Dendritic cell treated with granulocyte-macrophage colony-stimulating factor and Interleukin-4, amounts not matched to agents 40 ng/mL and 50 ng/mL, for 4 days (primary cell): Measurements from ENCODE around the gene SYT6.
A peak's percentile ranks its signal among the peaks of the same experiment; 100 is the strongest.

Experiments used
- H3K27ac Mint-ChIP-seq: one replicate; pipeline ENCODE4 v1.8.0; 2022; ENCODE audit warnings: mild to moderate bottlenecking, mixed read lengths
- H3K27me3 Mint-ChIP-seq: one replicate; pipeline ENCODE4 v1.8.0; 2022; ENCODE audit warnings: mild to moderate bottlenecking, mixed read lengths
- H3K36me3 Mint-ChIP-seq: one replicate; pipeline ENCODE4 v1.8.0; 2022; ENCODE audit warnings: low read depth, mixed read lengths
- H3K4me1 Mint-ChIP-seq: one replicate; pipeline ENCODE4 v1.8.0; 2022; ENCODE audit warnings: low read depth, mixed read lengths
- H3K4me3 Mint-ChIP-seq: one replicate; pipeline ENCODE4 v1.8.0; 2022; ENCODE audit warnings: mild to moderate bottlenecking, moderate library complexity, mixed read lengths
- H3K9me3 Mint-ChIP-seq: one replicate; pipeline ENCODE4 v1.8.0; 2022; ENCODE audit warnings: mixed read lengths
- intact Hi-C: fragments of 100-400 bp; cut with micrococcal nuclease; formaldehyde crosslinking; loops from one replicate; pipeline ENCODE4 v1.15.0; 2022

Gene SYT6

GRCh38 chr1:114089502-114090138 lies 64.0 kb downstream of the SYT6 start:
- H3K27me3 Mint-ChIP-seq: peaks cover 6% of the 10 kb centered on the region
- no peaks in the 10 kb centered on the region for H3K9me3 Mint-ChIP-seq
- no peak overlapping the region for H3K4me3 Mint-ChIP-seq
- intact Hi-C loops: loop anchor here (10.0 kb wide), 1 partner anchor 55 kb away; no protein-coding TSS in a partner anchor
- H3K36me3 Mint-ChIP-seq: no peaks in the 10 kb centered on the region
- H3K4me1 Mint-ChIP-seq: peaks cover 17% of the 10 kb centered on the region
- H3K27ac Mint-ChIP-seq: no peak overlapping the region

DNA sequence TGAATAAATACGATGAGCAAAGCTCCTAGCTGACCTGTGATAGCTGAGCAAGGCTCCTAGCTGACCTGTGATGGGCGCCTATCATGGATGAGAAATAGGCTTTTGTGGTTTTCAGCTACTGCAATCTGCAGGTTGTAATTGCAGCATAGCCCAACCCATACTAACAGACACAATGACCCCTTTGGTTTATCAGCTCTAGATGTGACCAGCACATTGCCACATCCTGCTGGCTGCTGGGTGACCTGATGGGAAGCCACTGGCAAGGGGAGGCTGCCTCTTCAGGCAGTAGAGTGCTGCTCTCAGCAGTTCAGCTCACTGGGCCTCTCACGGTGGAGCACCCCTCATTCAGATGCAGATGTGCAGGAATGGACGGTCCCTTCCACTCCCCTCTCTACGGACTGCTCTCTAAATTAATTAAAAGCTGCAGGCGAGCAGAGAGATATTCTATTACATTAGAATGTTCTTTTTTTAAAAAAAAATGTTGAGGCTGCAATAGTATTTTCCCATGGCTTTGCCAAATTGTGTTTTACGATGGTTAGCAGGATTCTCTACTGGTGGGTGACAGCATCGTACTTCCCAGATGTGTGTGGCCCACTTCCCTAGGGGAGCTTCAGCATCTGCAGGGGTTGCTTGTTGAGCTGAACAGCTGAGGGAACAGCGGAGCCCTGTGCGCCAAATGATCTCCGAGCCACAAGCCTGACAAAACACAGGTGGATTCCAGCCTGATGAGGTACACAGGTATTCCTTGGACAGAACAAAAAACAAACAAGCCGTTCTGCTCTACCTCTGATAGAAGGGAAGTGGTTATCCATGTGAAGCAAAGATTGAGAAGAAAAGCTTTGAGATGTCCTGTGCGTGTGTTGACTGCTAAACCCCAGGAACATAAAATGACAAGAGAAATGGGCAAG lies 65.0 kb downstream of the SYT6 start:
- Mint-ChIP-seq H3K27me3 (peaks cover 6% of the 10 kb centered on the region), H3K4me1 (peaks cover 13% of the 10 kb centered on the region), H3K27ac (no peak overlapping the region), H3K36me3 (no peaks in the 10 kb centered on the region), H3K4me3 (no peak overlapping the region), H3K9me3 (no peaks in the 10 kb centered on the region)
- intact Hi-C loops: loop anchor here (10.0 kb wide), 1 partner anchor 54 kb away; no protein-coding TSS in a partner anchor

GRCh38 chr1:114087495-114087894 lies 66.2 kb downstream of the SYT6 start:
- H3K36me3 Mint-ChIP-seq: no peaks in the 10 kb centered on the region
- H3K4me1 Mint-ChIP-seq: peaks cover 25% of the 10 kb centered on the region

DNA sequence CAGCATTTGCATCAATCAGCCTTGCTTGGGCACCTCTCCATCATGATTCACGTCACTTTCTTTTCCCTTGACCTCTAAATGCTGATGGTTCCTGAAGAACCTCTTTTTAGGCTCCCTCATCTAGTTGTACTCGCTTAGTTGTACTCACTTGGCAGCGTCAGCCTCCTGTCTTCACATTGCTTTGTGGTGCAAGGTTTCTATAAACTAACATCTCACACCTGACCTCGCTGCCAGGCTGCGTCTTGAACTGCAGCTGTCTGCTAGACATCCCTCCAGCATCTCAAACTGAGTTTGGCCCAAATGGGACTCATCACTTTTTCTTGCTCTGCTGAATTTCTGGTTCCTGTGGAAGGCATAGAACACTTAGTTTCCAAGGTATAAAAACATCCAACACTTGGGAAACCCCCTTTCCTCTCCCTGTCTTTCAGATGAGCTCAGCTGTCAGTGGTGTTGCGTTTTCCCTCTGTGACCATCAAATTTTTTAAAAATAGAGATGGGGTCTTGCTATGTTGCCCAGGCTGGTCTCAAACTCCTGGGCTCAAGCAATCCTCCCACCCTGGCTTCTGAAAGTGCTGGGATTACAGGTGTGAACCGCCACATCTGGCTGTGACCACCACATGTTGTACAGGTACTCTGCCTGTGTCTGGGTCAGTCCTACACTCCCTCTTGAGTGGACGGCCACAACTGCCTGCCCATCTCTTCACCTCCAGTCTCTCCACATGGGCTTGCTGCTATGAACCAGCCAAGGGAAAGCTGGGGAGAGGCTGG lies 66.9 kb downstream of the SYT6 start:
- Mint-ChIP-seq H3K27ac (no peak overlapping the region), H3K4me1 (peaks cover 32% of the 10 kb centered on the region), H3K4me3 (no peak overlapping the region), H3K27me3 (peaks cover 5% of the 10 kb centered on the region), H3K36me3 (no peaks in the 10 kb centered on the region), H3K9me3 (no peaks in the 10 kb centered on the region)
- intact Hi-C loops: loop anchor here (10.0 kb wide), 1 partner anchor 52 kb away; no protein-coding TSS in a partner anchor

More at GRCh38 chr1:114087495-114087894, 66.2 kb downstream of the SYT6 start:
- intact Hi-C loops: loop anchor here (10.0 kb wide), 1 partner anchor 53 kb away; no protein-coding TSS in a partner anchor
- H3K4me3 Mint-ChIP-seq: no peak overlapping the region
- no peak overlapping the region for H3K27ac Mint-ChIP-seq
- H3K9me3 Mint-ChIP-seq: no peaks in the 10 kb centered on the region
- H3K27me3 Mint-ChIP-seq: peaks cover 6% of the 10 kb centered on the region

GRCh38 chr1:114082867-114083585 lies 70.6 kb downstream of the SYT6 start:
- H3K4me3 Mint-ChIP-seq: no peak overlapping the region
- no peak overlapping the region for H3K27ac Mint-ChIP-seq
- intact Hi-C loops: loop anchor here (5.0 to 10.0 kb wide), 2 partner anchors 48 to 106 kb away; partner anchors contain the start of gene OLFML3
- peaks cover 44% of the 10 kb centered on the region for H3K4me1 Mint-ChIP-seq
- H3K36me3 Mint-ChIP-seq: no peaks in the 10 kb centered on the region
- H3K9me3 Mint-ChIP-seq: no peaks in the 10 kb centered on the region
- H3K27me3 Mint-ChIP-seq: peaks cover 1% of the 10 kb centered on the region

DNA sequence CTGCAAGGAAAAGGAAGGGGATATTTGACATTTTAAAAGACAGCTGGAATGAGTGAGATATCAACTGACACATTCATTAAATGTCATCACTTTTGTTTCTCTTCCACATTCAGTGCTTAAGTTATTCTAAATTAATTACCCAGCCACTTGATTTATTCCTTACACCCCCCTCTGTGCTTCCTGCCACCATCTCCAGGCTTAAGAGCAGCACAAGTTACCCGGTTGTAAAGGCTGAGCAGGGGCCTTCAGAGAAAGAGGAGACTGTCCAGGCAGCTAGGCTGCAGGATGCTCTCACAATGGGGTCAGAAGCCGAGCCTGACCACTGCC lies 71.4 kb downstream of the SYT6 start:
- intact Hi-C loops: loop anchor here (5.0 to 10.0 kb wide), 2 partner anchors 47 to 105 kb away; partner anchors contain the start of gene OLFML3
- Mint-ChIP-seq H3K9me3 (no peaks in the 10 kb centered on the region), H3K27ac (peak overlapping the region; percentile 68), H3K4me3 (no peak overlapping the region), H3K36me3 (no peaks in the 10 kb centered on the region), H3K4me1 (peaks cover 50% of the 10 kb centered on the region), H3K27me3 (peaks cover 1% of the 10 kb centered on the region)

GRCh38 chr1:114081437-114082303 lies 72.0 kb downstream of the SYT6 start:
- peak overlapping the region; percentile 68 for H3K27ac Mint-ChIP-seq
- peaks cover 50% of the 10 kb centered on the region for H3K4me1 Mint-ChIP-seq
- H3K9me3 Mint-ChIP-seq: no peaks in the 10 kb centered on the region
- intact Hi-C loops: loop anchor here (5.0 to 10.0 kb wide), 2 partner anchors 47 to 104 kb away; partner anchors contain the start of gene OLFML3
- no peaks in the 10 kb centered on the region for H3K36me3 Mint-ChIP-seq
- no peak overlapping the region for H3K4me3 Mint-ChIP-seq
- H3K27me3 Mint-ChIP-seq: no peaks in the 10 kb centered on the region

DNA sequence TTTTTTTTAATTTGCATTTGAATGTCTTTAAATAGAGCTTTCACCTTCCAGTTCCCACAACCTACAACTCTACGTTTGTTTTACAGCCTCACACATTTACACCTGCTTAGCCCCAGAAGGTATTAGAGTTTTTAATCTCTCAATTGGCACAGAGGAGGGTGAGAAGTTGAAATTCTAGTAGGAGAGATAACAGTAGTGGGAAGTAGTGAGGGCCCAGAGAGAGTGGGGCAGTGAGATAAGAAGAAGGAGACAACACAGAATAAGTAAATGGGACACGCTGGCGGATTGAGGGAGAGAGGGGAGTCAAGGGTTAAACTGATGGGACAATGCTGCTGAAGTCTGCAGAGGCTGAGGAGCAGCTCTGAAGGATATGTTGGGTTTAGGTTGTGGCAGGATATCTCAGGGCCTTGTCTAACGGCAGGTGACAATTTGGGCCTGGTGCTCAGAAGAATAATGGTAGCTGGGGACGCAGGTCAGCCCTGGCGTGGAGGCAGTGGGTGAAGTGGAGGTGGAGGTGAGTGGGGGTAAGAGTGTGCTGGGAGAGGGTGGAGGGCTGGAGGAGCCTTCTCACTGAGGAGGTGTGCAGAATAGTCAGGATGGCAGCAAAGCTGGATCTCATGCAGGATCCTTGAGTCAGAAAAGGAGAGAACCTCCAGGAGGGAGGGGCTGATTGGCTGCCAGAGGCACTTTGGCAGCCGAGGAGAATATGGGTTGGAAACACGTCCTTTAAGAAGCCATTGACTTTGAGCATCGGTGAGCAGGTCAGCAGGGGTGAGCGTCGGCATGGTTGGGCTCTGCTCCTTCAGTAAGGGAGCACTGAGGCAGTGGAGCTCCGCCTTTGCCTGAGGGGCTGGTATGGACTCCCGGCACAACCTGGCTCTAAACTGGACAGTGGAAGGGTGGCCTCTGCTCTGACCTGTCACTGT lies 72.9 kb downstream of the SYT6 start:
- Mint-ChIP-seq H3K27me3 (no peaks in the 10 kb centered on the region), H3K4me3 (no peak overlapping the region), H3K27ac (peak overlapping the region; percentile 68), H3K4me1 (peaks cover 57% of the 10 kb centered on the region), H3K36me3 (no peaks in the 10 kb centered on the region), H3K9me3 (no peaks in the 10 kb centered on the region)
- intact Hi-C loops: loop anchor here (5.0 to 10.0 kb wide), 2 partner anchors 46 to 103 kb away; partner anchors contain the start of gene OLFML3

- no peaks in the 10 kb centered on the region for H3K36me3 Mint-ChIP-seq
- H3K4me3 Mint-ChIP-seq: no peak overlapping the region
- H3K27ac Mint-ChIP-seq: no peak overlapping the region
- H3K9me3 Mint-ChIP-seq: no peaks in the 10 kb centered on the region
- H3K27me3 Mint-ChIP-seq: no peaks in the 10 kb centered on the region
- peaks cover 67% of the 10 kb centered on the region for H3K4me1 Mint-ChIP-seq
- intact Hi-C loops: loop anchor here (5.0 to 10.0 kb wide), 2 partner anchors 45 to 102 kb away; partner anchors contain the start of gene OLFML3
These were observed 74.0 kb downstream of the SYT6 start for GRCh38 chr1:114079596-114080190.

GRCh38 chr1:114078116-114078515 lies 75.6 kb downstream of the SYT6 start:
- no peaks in the 10 kb centered on the region for H3K36me3 Mint-ChIP-seq
- peak overlapping the region; percentile 21 for H3K27ac Mint-ChIP-seq
- H3K4me3 Mint-ChIP-seq: no peak overlapping the region
- H3K4me1 Mint-ChIP-seq: peaks cover 61% of the 10 kb centered on the region
- intact Hi-C loops: no loop called here
- peaks cover 7% of the 10 kb centered on the region for H3K9me3 Mint-ChIP-seq
- H3K27me3 Mint-ChIP-seq: no peaks in the 10 kb centered on the region

DNA sequence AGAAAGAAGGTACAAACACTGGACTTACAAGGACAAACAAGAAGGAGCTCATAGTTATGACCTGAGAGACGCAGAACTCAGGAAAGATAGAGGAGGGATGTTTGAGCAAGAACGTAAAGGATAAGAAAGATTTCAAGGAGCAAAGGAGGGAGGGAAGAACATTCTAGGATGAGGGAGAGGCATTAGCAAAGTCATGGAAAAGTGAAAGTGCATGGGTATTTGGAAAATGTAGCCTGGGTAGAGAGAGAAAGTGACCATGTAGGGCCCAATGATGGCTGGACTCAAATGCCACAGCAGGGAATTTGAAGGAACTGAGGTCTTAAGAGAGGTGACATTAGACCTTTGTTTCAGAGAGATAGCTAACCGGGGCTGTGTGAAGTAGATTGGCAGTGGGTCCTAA lies 76.5 kb downstream of the SYT6 start:
- H3K4me3 Mint-ChIP-seq: no peak overlapping the region
- no peaks in the 10 kb centered on the region for H3K36me3 Mint-ChIP-seq
- H3K4me1 Mint-ChIP-seq: peaks cover 52% of the 10 kb centered on the region
- peaks cover 17% of the 10 kb centered on the region for H3K9me3 Mint-ChIP-seq
- H3K27ac Mint-ChIP-seq: no peak overlapping the region
- intact Hi-C loops: no loop called here
- H3K27me3 Mint-ChIP-seq: no peaks in the 10 kb centered on the region
